ENCODE measurements around the gene WASL. TPM values are rescaled to one million over a fixed set of nuclear protein-coding genes. Genes with fewer than 3 reads are reported as not detected.
"Not testable (repeated sequence)": the region's sequence is repeated elsewhere in the genome, so short reads cannot be mapped to it uniquely, and the experiment has no call there.

Gene WASL
- total and polyA plus RNA-seq, 3 donors from 2014 or later = 43.3 to 69.3 (median 62.6) TPM

DNA sequence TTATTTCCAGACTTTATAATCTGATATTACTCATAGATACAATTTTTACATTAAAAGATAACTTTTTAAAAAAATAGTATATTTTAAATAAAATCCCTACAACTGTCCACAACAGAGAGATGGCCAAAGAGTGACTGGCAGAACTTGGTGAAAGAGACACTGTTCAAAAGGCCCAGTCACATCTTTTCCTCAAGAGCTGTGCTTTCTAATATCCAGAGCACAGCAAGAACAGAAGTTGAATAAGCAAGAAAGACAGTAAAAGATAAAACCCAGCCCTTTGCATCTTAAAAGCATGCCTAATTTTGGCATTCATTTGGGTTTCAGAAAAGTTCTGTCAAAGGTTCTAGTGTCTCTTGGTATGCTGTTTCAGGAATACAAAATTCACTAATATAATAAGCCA is 6.9 kb downstream of the WASL start:
- H3K4me3 ChIP-seq = no peak overlapping the region
- intact Hi-C loops (cut with DNase I; ENCODE audit: low total_unique reads) = no loop called here
- no peak for DNase-seq
- H3K9me3 ChIP-seq = no peaks in the 10 kb centered on the region
- no peaks in the 10 kb centered on the region for H3K36me3 ChIP-seq (ENCODE audit: low read depth, missing control alignments)
- H3K27me3 ChIP-seq = no peaks in the 10 kb centered on the region
- peaks cover 29% of the 10 kb centered on the region for H3K4me1 ChIP-seq
- TF ChIP-seq, protein P1, sequence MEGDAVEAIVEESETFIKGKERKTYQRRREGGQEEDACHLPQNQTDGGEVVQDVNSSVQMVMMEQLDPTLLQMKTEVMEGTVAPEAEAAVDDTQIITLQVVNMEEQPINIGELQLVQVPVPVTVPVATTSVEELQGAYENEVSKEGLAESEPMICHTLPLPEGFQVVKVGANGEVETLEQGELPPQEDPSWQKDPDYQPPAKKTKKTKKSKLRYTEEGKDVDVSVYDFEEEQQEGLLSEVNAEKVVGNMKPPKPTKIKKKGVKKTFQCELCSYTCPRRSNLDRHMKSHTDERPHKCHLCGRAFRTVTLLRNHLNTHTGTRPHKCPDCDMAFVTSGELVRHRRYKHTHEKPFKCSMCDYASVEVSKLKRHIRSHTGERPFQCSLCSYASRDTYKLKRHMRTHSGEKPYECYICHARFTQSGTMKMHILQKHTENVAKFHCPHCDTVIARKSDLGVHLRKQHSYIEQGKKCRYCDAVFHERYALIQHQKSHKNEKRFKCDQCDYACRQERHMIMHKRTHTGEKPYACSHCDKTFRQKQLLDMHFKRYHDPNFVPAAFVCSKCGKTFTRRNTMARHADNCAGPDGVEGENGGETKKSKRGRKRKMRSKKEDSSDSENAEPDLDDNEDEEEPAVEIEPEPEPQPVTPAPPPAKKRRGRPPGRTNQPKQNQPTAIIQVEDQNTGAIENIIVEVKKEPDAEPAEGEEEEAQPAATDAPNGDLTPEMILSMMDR (IDR thresholded peaks at IDR 0.05) = no peak
- no peak overlapping the region for H3K27ac ChIP-seq

DNA sequence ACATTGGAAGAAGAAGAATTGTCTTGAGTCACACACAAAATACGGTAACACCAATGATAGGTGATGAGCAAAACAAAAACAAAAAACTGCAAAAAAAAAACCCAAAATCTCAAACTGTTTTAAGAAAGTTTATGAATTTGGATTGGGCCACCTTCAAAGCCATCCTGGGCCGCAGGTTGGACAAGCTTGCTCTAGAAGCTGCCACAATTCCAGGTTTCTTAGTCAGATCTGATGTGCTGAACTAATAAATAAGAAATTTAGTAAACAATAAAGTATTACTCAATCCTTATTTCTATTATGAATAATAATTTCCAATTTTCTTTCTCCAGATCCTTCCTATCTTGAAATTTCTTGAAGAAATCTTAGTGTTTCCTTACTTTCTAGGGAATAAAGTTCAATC is 10.0 kb downstream of the WASL start:
- no peaks in the 10 kb centered on the region for H3K9me3 ChIP-seq
- no peak overlapping the region for H3K4me3 ChIP-seq
- no peak overlapping the region for H3K27ac ChIP-seq
- peaks cover 4% of the 10 kb centered on the region for H3K4me1 ChIP-seq
- DNase-seq = no peak
- TF ChIP-seq, protein P1 (IDR thresholded peaks at IDR 0.05) = no peak
- no peak for TF ChIP-seq POLR2A (IDR thresholded peaks at IDR 0.05)
- 93 to 95% methylated on average over 2 of the region's 2 CpGs for WGBS, 2 donors
- H3K36me3 ChIP-seq (ENCODE audit: low read depth, missing control alignments) = no peaks in the 10 kb centered on the region
- no peaks in the 10 kb centered on the region for H3K27me3 ChIP-seq
- intact Hi-C loops (cut with DNase I; ENCODE audit: low total_unique reads) = no loop called here

GRCh38 chr7:123738356-123738755 is 10.4 kb downstream of the WASL start:
- no peak for TF ChIP-seq POLR2A (IDR thresholded peaks at IDR 0.05)
- TF ChIP-seq, protein P1 (IDR thresholded peaks at IDR 0.05) = no peak
- intact Hi-C loops (cut with DNase I; ENCODE audit: low total_unique reads) = no loop called here
- Histone ChIP-seq H3K36me3 (ENCODE audit: low read depth, missing control alignments) (no peaks in the 10 kb centered on the region), H3K27ac (no peak overlapping the region), H3K27me3 (no peaks in the 10 kb centered on the region), H3K4me3 (no peak overlapping the region), H3K9me3 (no peaks in the 10 kb centered on the region), H3K4me1 (no peaks in the 10 kb centered on the region)
- 48 to 59% methylated on average over 3 of the region's 3 CpGs for WGBS, 2 donors
- DNase-seq = no peak

DNA sequence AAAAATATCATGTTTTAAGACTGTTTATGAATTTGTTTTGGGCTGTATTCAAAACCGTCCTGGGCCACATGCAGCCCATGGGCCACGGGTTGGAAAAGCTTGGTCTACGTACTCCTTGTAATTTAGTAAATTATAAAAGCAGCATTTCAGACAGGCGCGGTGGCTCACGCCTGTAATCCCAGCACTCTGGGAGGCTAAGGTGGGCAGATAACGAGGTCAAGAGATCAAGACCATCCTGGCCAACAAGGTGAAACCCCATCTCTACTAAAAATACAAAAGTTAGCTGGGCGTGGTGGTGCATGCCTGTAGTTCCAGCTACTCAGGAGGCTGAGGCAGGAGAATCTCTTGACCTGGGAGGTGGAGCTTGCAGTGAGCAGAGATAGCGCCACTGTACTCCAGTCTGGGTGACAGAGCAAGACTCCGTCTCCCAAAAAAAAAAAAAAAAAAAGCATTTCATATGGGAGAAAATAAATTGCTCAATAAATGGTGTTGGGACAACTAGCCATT is 11.6 kb downstream of the WASL start:
- DNase-seq; H3K9me3 ChIP-seq; H3K27ac ChIP-seq; intact Hi-C loops (cut with DNase I; ENCODE audit: low total_unique reads); H3K36me3 ChIP-seq (ENCODE audit: low read depth, missing control alignments); H3K27me3 ChIP-seq; H3K4me1 ChIP-seq; H3K4me3 ChIP-seq: not testable (repeated sequence)
- WGBS, 2 donors = 74 to 83% methylated on average over 10 of the region's 10 CpGs

- no peaks in the 10 kb centered on the region for H3K4me1 ChIP-seq
- H3K4me3 ChIP-seq = no peak overlapping the region
- intact Hi-C loops (cut with DNase I; ENCODE audit: low total_unique reads) = no loop called here
- H3K27ac ChIP-seq = no peak overlapping the region
- H3K27me3 ChIP-seq = no peaks in the 10 kb centered on the region
- TF ChIP-seq, protein P1 (IDR thresholded peaks at IDR 0.05) = no peak
- TF ChIP-seq POLR2A (IDR thresholded peaks at IDR 0.05) = no peak
- 79 to 83% methylated on average over 5 of the region's 5 CpGs for WGBS, 2 donors
- no peaks in the 10 kb centered on the region for H3K36me3 ChIP-seq (ENCODE audit: low read depth, missing control alignments)
- no peaks in the 10 kb centered on the region for H3K9me3 ChIP-seq
- no peak for DNase-seq
Observed at GRCh38 chr7:123735539-123735938, 13.3 kb downstream of the WASL start.

Data from testis (tissue), 3 donors.